Natural killer cell (primary cell): ENCODE data around the gene SEC22C. TPM values are rescaled to one million over a fixed set of nuclear protein-coding genes. Genes with fewer than 3 reads are reported as not detected.

Source experiments
- ATAC-seq, 3 donors: fragments of 150-1000 bp in 2 of 3; fragments of 200-7000 bp in 1 of 3; cut with Tn5 transposase; 1 replicate in 1 of 3; 2 replicates in 2 of 3; pipeline ENCODE4 v1.10.0; 2021; ENCODE audit warnings: mild to moderate bottlenecking in 2 of 3, moderate library complexity in 2 of 3
- DNase-seq, 2 donors: peaks; one replicate each; pipeline versions ENCODE4 v3.0.0 to v3.0.0-alpha.2; 2013 to 2021; ENCODE audit warnings: mixed read lengths in 1 of 2
- H3K27ac ChIP-seq: one replicate; pipeline ENCODE4 v1.5.1; 2013; ENCODE audit warnings: mild to moderate bottlenecking, low read length
- H3K27me3 ChIP-seq: one replicate; pipeline ENCODE4 v1.6.1; 2013; ENCODE audit warnings: low read length; ENCODE audit not compliant: control insufficient read depth, insufficient read depth
- H3K36me3 ChIP-seq: one replicate; pipeline ENCODE4 v1.6.1; 2013; ENCODE audit warnings: low read length; ENCODE audit not compliant: control insufficient read depth, insufficient read depth
- H3K4me1 ChIP-seq: one replicate; pipeline ENCODE4 v1.6.1; 2013; ENCODE audit warnings: low read length; ENCODE audit not compliant: control insufficient read depth, insufficient read depth
- H3K4me3 ChIP-seq: one replicate; pipeline ENCODE4 v1.5.1; 2013; ENCODE audit warnings: low read length
- H3K9me3 ChIP-seq: one replicate; pipeline ENCODE4 v1.6.1; 2013; ENCODE audit warnings: low read length; ENCODE audit not compliant: control insufficient read depth, insufficient read depth
- H3K27ac Mint-ChIP-seq, 2 donors: one replicate each; pipeline ENCODE4 v1.8.0; 2022; ENCODE audit warnings: mild to moderate bottlenecking in 2 of 2, mixed read lengths in 2 of 2, moderate library complexity in 1 of 2
- H3K27me3 Mint-ChIP-seq, 2 donors: one replicate each; pipeline ENCODE4 v1.8.0; 2022; ENCODE audit warnings: low read depth in 2 of 2, mixed read lengths in 2 of 2
- H3K36me3 Mint-ChIP-seq: one replicate; pipeline ENCODE4 v1.8.0; 2022; ENCODE audit warnings: mixed read lengths
- H3K4me1 Mint-ChIP-seq, 2 donors: one replicate each; pipeline ENCODE4 v1.8.0; 2022; ENCODE audit warnings: mixed read lengths in 2 of 2
- H3K4me3 Mint-ChIP-seq: one replicate; pipeline ENCODE4 v1.8.0; 2022; ENCODE audit warnings: mild to moderate bottlenecking, moderate library complexity, mixed read lengths
- H3K9me3 Mint-ChIP-seq, 2 donors: one replicate each; pipeline ENCODE4 v1.8.0; 2022; ENCODE audit warnings: mixed read lengths in 2 of 2
- WGBS: methylation state at CpG from one replicate; pipeline ENCODE4 v1.1.7; 2013; ENCODE audit warnings: missing lambda C conversion rate; ENCODE audit not compliant: insufficient coverage; 5-methylcytosine and 5-hydroxymethylcytosine counted together
- intact Hi-C: fragments of 100-400 bp; cut with micrococcal nuclease; formaldehyde crosslinking; loops from one replicate; pipeline ENCODE4 v1.14.2; 2022
- total RNA-seq, 4 donors: library from RNA; stranded (reverse); fragments of 120-200 nt in 1 of 4; gene quantifications; one replicate each; pipeline versions ENCODE4 v1.2.3 to v1.2.4, GENCODE V29; 2013 to 2022
- TF ChIP-seq, protein P1 (sequence below): fragments of 200-600 bp; IDR thresholded peaks from one replicate; pipeline ENCODE4 v1.8.0; 2022; ENCODE audit warnings: antibody characterized with exemption

Gene SEC22C
- total RNA-seq, 3 donors from 2014 or later (not counting 1 experiment from before 2014, with no cell fraction given) = 51.3 to 60.4 (median 55.9) TPM

DNA sequence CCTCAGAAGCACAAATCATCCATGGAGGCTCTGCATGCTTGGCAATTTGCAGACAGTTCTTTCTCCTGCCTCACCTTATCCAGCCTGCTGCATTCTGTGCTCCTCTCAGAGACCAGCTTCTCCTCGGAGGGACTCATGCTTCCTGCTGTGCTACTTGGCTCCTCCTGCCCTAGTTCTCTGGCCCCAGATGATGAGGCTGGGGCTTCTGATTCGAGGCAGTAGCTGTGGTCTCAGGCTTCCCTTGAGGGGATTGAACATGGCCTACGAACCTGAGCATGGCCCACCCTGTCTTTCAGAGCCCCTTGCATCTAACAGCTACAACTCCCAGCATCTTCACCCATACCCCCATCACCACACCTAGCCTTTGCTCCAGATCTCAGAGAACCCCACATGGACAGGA, 72.7 kb downstream of the SEC22C start:
- no peak overlapping the region for H3K4me3 Mint-ChIP-seq
- H3K4me1 ChIP-seq = peaks cover 3% of the 10 kb centered on the region
- H3K27ac Mint-ChIP-seq = no peak overlapping the region
- no peak for ATAC-seq
- intact Hi-C loops = no loop called here
- no peaks in the 10 kb centered on the region for H3K36me3 Mint-ChIP-seq
- DNase-seq = no peak
- no peaks in the 10 kb centered on the region for H3K4me1 Mint-ChIP-seq
- H3K36me3 ChIP-seq = no peaks in the 10 kb centered on the region
- TF ChIP-seq, protein P1, sequence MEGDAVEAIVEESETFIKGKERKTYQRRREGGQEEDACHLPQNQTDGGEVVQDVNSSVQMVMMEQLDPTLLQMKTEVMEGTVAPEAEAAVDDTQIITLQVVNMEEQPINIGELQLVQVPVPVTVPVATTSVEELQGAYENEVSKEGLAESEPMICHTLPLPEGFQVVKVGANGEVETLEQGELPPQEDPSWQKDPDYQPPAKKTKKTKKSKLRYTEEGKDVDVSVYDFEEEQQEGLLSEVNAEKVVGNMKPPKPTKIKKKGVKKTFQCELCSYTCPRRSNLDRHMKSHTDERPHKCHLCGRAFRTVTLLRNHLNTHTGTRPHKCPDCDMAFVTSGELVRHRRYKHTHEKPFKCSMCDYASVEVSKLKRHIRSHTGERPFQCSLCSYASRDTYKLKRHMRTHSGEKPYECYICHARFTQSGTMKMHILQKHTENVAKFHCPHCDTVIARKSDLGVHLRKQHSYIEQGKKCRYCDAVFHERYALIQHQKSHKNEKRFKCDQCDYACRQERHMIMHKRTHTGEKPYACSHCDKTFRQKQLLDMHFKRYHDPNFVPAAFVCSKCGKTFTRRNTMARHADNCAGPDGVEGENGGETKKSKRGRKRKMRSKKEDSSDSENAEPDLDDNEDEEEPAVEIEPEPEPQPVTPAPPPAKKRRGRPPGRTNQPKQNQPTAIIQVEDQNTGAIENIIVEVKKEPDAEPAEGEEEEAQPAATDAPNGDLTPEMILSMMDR = no peak
- no peak overlapping the region for H3K4me3 ChIP-seq
- no peaks in the 10 kb centered on the region for H3K27me3 ChIP-seq
- peaks cover 20 to 29% of the 10 kb centered on the region in 2 donors for H3K27me3 Mint-ChIP-seq
- no peaks in the 10 kb centered on the region for H3K9me3 Mint-ChIP-seq
- H3K27ac ChIP-seq = no peak overlapping the region
- H3K9me3 ChIP-seq = no peaks in the 10 kb centered on the region
- WGBS = 75% methylated on average over 3 of the region's 3 CpGs

DNA sequence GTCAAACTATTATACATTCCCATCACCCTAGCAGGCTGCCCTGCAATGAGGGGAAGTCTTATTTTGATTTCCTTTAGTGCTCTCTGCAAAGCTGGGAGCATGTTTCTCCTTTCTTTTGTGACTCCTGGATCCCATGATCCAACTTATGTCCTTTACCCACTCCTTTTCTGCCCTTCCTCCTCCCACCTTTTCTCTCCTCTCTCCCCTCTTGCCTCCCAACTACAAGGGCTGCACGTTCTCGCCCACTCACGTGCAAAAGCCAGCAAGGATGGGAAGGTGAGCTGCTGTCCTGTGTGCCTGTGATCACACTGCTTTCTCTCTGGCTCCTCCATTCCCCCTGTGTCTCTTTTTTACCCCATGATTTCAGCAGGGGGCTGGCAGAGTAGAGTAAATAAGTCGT, 73.2 kb downstream of the SEC22C start:
- no peak overlapping the region for H3K27ac Mint-ChIP-seq
- WGBS = 88% methylated on average over 3 of the region's 4 CpGs
- H3K27me3 Mint-ChIP-seq = peaks cover 20 to 29% of the 10 kb centered on the region in 2 donors
- H3K4me3 Mint-ChIP-seq = no peak overlapping the region
- Histone ChIP-seq H3K27ac (no peak overlapping the region), H3K36me3 (no peaks in the 10 kb centered on the region), H3K9me3 (no peaks in the 10 kb centered on the region), H3K4me3 (no peak overlapping the region), H3K4me1 (peaks cover 9% of the 10 kb centered on the region), H3K27me3 (no peaks in the 10 kb centered on the region)
- intact Hi-C loops = no loop called here
- no peaks in the 10 kb centered on the region for H3K36me3 Mint-ChIP-seq
- TF ChIP-seq, protein P1 = no peak
- ATAC-seq (no peak), DNase-seq (no peak)
- H3K9me3 Mint-ChIP-seq = no peaks in the 10 kb centered on the region
- no peaks in the 10 kb centered on the region for H3K4me1 Mint-ChIP-seq

DNA sequence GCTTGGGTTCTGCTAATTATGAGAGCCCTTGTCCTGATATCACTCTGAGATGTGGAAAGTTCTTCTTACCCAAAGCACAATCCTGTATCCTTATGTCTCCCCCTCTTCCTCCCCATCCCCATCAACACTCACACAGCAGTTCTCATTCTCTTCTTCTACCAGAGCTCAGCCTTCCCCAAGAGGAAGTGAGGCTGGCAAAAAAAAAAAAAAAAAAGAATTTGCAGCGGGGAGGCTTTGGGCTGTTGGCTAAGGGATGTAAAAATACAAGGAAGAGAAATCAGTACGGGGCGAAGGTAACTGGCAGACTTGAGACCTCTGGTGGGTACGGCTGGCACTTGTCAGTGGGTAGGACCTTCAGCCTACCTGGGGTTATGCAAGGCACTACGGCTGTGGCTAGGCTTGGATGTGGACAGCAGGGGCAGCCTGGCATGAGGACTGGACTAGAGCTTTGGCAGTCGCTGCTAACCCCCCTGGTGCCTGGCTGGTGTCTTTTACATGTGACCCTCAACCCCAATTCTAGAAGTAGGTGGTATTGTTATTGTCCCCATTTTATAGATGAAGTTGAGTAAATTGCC, 73.9 kb downstream of the SEC22C start:
- H3K4me1 Mint-ChIP-seq = no peaks in the 10 kb centered on the region
- DNase-seq = no peak
- H3K27ac Mint-ChIP-seq = no peak overlapping the region

More for the DNA sequence above, 73.9 kb downstream of the SEC22C start:
- Histone ChIP-seq H3K27ac (no peak overlapping the region), H3K4me3 (no peak overlapping the region), H3K27me3 (no peaks in the 10 kb centered on the region), H3K36me3 (no peaks in the 10 kb centered on the region), H3K9me3 (no peaks in the 10 kb centered on the region), H3K4me1 (peaks cover 16% of the 10 kb centered on the region)
- Mint-ChIP-seq H3K27me3 (peaks cover 18 to 29% of the 10 kb centered on the region in 2 donors), H3K36me3 (no peaks in the 10 kb centered on the region), H3K4me3 (no peak overlapping the region), H3K9me3 (no peaks in the 10 kb centered on the region)
- 17% methylated on average over 5 of the region's 6 CpGs for WGBS
- intact Hi-C loops = no loop called here
- TF ChIP-seq, protein P1 = no peak
- no peak for ATAC-seq
